ENCODE results near the gene CCDC116. TPM values are rescaled to one million over a fixed set of nuclear protein-coding genes. Genes with fewer than 3 reads are reported as not detected.
"Not testable (repeated sequence)": the region's sequence is repeated elsewhere in the genome, so short reads cannot be mapped to it uniquely, and the experiment has no call there.

CCDC116 gene
- total RNA-seq, 1 donor from 2014 or later, result not detected

DNA sequence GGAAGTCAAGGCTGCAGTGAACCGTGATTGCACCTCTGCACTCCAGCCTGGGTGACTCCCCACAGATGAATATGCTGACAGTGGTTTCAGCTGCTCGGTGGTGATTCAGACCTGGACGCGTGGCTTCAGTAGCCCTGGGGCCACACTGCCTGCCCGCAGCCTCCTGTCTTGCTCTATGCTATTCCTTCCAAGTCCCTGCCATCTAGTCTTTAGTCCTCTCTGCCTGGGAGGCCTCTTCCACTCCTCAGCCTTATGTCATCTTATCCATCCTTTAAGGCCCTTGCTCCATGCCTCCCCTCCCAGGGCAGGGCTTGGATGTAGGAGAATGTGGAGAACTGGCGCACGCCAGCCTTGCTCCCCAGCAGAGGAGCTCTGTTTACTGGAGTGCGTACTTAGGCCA, 25.8 kb upstream of the CCDC116 start:
- H3K36me3 ChIP-seq, result peaks cover 9 to 13% of the 10 kb centered on the region in 2 donors
- no peaks in the 10 kb centered on the region for H3K9me3 ChIP-seq
- H3K4me1 ChIP-seq, result no peaks in the 10 kb centered on the region
- H3K27me3 ChIP-seq, result no peaks in the 10 kb centered on the region
- TF ChIP-seq, protein P1, sequence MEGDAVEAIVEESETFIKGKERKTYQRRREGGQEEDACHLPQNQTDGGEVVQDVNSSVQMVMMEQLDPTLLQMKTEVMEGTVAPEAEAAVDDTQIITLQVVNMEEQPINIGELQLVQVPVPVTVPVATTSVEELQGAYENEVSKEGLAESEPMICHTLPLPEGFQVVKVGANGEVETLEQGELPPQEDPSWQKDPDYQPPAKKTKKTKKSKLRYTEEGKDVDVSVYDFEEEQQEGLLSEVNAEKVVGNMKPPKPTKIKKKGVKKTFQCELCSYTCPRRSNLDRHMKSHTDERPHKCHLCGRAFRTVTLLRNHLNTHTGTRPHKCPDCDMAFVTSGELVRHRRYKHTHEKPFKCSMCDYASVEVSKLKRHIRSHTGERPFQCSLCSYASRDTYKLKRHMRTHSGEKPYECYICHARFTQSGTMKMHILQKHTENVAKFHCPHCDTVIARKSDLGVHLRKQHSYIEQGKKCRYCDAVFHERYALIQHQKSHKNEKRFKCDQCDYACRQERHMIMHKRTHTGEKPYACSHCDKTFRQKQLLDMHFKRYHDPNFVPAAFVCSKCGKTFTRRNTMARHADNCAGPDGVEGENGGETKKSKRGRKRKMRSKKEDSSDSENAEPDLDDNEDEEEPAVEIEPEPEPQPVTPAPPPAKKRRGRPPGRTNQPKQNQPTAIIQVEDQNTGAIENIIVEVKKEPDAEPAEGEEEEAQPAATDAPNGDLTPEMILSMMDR (IDR thresholded peaks at IDR 0.05), result no peak
- intact Hi-C loops (cut with DNase I), result no loop called here
- H3K27ac ChIP-seq, result no peak overlapping the region
- no peak for DNase-seq (ENCODE audit: low spot score in 2 of 2)
- H3K4me3 ChIP-seq, result no peak overlapping the region

DNA sequence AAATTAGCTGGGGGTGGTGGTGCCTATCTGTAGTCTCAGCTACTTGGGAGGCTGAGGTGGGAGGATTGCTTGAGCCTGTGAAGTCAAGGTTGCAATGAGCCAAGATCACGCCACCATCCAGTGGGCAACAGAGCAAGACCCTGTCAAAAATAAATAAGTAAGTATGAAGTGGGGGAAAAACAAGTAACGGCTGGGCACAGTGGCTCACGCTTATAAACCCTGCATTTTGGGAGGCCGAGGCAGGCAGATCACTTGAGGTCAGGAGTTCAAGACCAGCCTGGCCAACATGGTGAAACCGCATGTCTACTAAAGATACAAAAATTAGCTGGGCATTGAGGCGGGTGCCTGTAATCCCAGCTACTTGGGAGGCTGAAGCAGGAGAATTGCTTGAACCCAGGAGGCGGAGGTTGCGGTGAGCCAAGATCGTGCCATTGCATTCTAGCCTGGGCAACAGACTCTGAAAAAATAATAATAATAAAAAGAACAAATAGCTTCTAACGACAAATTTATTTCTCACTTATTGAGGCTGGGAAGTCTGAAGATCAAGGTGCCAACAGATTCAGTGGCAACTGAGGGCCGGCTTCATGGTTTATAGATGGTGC, 22.9 kb upstream of the CCDC116 start:
- H3K27ac ChIP-seq; intact Hi-C loops (cut with DNase I); H3K4me1 ChIP-seq; H3K27me3 ChIP-seq; H3K9me3 ChIP-seq; H3K4me3 ChIP-seq; DNase-seq (ENCODE audit: low spot score in 2 of 2): not testable (repeated sequence)
- peaks cover 18 to 36% of the 10 kb centered on the region in 2 donors for H3K36me3 ChIP-seq

DNA sequence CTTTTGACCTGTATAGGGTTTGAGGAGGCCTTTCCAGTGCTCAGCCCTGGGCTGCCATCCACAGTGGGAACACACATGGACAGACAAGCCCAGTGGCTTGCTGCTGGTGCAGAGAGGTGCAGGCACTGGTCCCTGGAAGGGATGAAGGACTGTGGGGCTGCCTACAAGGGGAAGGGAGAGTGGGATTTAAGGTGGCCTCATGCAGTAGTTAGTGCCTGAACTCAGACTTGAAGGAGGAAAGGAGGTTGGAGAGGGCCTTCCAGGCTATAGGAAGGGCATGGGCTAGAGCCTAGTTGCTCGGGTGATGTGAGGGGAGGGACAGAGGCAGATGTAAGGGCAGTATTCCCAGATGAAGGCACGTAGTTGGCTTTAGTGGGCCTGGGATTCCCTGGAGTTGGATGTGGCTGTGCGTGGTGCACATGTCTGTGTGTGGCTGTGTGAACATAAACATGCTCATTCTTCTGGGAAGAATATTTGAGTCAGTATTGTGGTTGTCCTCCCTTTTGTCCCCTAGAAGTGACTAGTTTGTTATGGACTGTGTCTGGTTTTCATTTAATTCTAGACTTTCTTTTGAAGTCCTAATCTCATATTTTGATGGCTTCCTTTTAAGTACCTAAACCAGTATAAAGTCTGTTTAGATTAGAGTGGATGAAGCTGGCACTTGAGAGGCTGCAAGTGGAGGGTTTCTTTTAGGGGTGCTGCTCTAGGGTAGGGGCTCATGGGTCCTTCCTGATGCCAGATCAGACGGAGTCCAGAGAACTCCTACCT, 21.2 kb upstream of the CCDC116 start:
- no peak for DNase-seq (ENCODE audit: low spot score in 2 of 2)
- Histone ChIP-seq H3K9me3 (no peaks in the 10 kb centered on the region), H3K36me3 (peaks cover 21 to 41% of the 10 kb centered on the region in 2 donors), H3K4me1 (no peaks in the 10 kb centered on the region), H3K27me3 (no peaks in the 10 kb centered on the region), H3K27ac (no peak overlapping the region), H3K4me3 (no peak overlapping the region)
- TF ChIP-seq, protein P1 (IDR thresholded peaks at IDR 0.05), result no peak
- intact Hi-C loops (cut with DNase I), result no loop called here

DNA sequence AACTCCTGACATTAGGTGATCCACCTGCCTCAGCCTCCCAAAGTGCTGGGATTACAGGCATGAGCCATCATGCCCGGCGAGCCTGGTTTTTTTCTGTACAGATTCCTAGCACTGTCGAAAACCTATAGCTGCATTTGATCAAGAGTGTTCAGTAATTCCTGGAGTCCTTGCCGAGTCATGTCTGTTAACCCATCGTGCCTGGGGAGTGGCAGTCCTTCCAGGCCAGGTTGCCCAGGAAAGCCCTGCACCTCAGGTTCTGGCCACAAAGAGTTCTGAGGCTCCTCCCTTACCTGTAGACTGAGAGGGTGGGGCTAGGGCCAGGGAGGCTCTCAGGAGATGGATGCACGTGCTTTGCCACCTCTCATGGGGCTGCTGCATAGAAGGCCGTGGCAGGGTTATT, 19.7 kb upstream of the CCDC116 start:
- DNase-seq (ENCODE audit: low spot score in 2 of 2), result no peak
- intact Hi-C loops (cut with DNase I), result no loop called here
- Histone ChIP-seq H3K4me1 (no peaks in the 10 kb centered on the region), H3K36me3 (peaks cover 21 to 41% of the 10 kb centered on the region in 2 donors), H3K4me3 (no peak overlapping the region), H3K27me3 (no peaks in the 10 kb centered on the region), H3K27ac (no peak overlapping the region), H3K9me3 (no peaks in the 10 kb centered on the region)
- TF ChIP-seq, protein P1 (IDR thresholded peaks at IDR 0.05), result no peak

DNA sequence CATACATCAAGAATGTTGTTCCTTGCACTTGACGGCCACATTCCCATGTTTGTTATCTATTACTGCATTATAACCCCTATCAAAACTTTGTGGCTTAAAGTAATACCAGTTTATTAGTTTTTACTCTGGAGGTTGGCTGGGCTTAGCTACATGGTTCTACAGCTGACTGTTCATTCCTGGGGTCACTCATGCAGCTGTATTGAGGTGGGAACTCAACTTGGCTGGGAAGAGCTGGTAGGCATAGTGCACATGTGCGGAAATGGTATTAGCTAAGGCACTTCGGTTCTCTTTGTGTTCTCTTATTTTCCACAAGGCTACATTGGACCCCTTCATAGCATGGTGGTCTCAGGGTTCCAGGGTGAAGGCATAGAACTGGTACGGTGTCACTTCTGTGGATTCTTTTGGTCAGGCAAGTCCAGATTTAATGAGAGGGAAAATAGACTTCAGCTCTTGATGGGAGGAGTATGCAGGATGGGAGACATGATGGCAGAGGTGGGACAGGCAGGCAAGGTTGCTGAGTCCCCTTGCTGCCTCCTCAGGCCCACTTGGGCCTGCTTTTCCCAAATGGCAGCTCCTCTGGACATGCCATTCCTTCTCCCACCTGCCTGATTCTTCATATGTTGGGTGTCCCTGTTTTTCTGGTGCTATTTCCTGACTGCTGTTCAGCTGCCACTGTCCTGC, 18.9 kb upstream of the CCDC116 start:
- TF ChIP-seq, protein P1 (IDR thresholded peaks at IDR 0.05), result no peak
- intact Hi-C loops (cut with DNase I), result no loop called here
- Histone ChIP-seq H3K27ac (no peak overlapping the region), H3K4me1 (no peaks in the 10 kb centered on the region), H3K27me3 (no peaks in the 10 kb centered on the region), H3K36me3 (peaks cover 21 to 41% of the 10 kb centered on the region in 2 donors), H3K4me3 (no peak overlapping the region), H3K9me3 (no peaks in the 10 kb centered on the region)
- no peak for DNase-seq (ENCODE audit: low spot score in 2 of 2)

DNA sequence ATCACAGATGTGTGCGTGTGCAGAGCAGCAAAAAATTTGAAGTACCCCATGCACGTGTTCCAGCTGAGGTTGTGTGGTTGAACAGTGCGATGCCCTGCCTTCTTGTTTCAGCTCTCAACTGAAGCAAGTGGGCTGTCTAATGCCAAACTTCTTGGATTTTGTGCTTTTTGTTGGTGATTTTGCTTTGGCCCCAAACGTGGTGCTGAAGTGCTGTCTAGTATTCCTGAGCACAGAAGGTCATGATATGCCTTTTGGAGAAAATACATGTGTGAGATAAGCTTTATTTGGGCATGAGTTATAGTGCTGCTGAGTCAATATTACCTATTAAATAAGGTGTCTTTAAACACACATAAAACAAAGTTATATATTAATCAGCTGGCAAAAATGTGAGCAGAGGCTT, 16.8 kb upstream of the CCDC116 start:
- Histone ChIP-seq H3K4me3 (no peak overlapping the region), H3K4me1 (no peaks in the 10 kb centered on the region), H3K27ac (no peak overlapping the region), H3K36me3 (peaks cover 20 to 39% of the 10 kb centered on the region in 2 donors), H3K9me3 (no peaks in the 10 kb centered on the region), H3K27me3 (no peaks in the 10 kb centered on the region)
- no peak for DNase-seq (ENCODE audit: low spot score in 2 of 2)
- TF ChIP-seq, protein P1 (IDR thresholded peaks at IDR 0.05), result no peak
- intact Hi-C loops (cut with DNase I), result no loop called here

DNA sequence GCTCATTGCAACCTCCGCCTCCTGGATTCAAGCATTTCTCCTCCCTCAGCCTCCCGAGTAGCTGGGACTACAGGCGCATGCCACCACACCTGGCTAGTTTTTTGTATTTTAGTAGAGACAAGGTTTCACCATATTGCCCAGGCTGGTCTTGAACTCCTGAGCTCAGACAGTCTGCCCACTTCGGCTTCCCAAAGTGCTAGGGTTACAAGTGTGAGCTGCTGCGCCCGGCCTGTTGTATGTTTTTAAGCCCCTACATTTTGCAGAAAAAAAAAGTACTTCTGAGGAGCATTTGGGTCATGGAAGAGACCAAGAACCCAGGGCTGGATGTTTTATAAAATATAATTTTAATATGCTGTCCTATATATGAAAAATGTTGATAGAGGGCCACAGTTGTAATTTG, 15.2 kb upstream of the CCDC116 start:
- H3K27me3 ChIP-seq; H3K4me3 ChIP-seq; H3K9me3 ChIP-seq; H3K4me1 ChIP-seq; intact Hi-C loops (cut with DNase I); DNase-seq (ENCODE audit: low spot score in 2 of 2); H3K27ac ChIP-seq: not testable (repeated sequence)
- H3K36me3 ChIP-seq, result peaks cover 9 to 25% of the 10 kb centered on the region in 2 donors

All from ascending aorta (tissue), 2 donors.